RWPE1 (cell line): ENCODE results near the gene TPSB2.
"Not testable (repeated sequence)": the region's sequence is repeated elsewhere in the genome, so short reads cannot be mapped to it uniquely, and the experiment has no call there.

Experiments
- CTCF ChIA-PET: fragments of 350-600 bp; sonication (Branson Sonifier 250); formaldehyde crosslinking; extraction: SDS; loops from one replicate; lab custom pipeline; 2021; lab: Yijun Ruan, JAX
- POLR2A ChIA-PET: fragments of 400-600 bp; formaldehyde crosslinking; extraction: SDS; loops from one replicate; lab custom pipeline; 2020; ENCODE audit warnings: antibody characterized with exemption; ENCODE audit not compliant: low non-redundant PET; lab: Yijun Ruan, JAX
- DNase-seq: peaks from one replicate; pipeline ENCODE4 v3.0.0; 2012; ENCODE audit warnings: low spot score
- H3K27ac ChIP-seq: fragments of 450-650 bp; 2 replicates; pipeline ENCODE4 v1.5.1; 2017
- TF ChIP-seq, protein P1 (sequence below): fragments of 450-650 bp; conservative IDR thresholded peaks from 2 replicates; pipeline ENCODE4 v1.5.1; 2017; ENCODE audit warnings: low read depth, mild to moderate bottlenecking

TPSB2 gene

DNA sequence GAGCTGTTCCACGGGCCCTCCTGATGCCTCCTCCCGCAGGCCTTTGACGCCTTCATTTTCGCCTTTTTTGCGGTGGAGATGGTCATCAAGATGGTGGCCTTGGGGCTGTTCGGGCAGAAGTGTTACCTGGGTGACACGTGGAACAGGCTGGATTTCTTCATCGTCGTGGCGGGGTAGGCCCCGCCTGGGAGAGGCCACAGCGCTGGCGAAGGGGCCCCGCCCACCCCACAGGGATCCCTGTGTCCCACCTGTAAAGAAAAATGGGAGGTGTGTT, 34.7 kb downstream of the TPSB2 start:
- no peak for DNase-seq
- TF ChIP-seq, protein P1, sequence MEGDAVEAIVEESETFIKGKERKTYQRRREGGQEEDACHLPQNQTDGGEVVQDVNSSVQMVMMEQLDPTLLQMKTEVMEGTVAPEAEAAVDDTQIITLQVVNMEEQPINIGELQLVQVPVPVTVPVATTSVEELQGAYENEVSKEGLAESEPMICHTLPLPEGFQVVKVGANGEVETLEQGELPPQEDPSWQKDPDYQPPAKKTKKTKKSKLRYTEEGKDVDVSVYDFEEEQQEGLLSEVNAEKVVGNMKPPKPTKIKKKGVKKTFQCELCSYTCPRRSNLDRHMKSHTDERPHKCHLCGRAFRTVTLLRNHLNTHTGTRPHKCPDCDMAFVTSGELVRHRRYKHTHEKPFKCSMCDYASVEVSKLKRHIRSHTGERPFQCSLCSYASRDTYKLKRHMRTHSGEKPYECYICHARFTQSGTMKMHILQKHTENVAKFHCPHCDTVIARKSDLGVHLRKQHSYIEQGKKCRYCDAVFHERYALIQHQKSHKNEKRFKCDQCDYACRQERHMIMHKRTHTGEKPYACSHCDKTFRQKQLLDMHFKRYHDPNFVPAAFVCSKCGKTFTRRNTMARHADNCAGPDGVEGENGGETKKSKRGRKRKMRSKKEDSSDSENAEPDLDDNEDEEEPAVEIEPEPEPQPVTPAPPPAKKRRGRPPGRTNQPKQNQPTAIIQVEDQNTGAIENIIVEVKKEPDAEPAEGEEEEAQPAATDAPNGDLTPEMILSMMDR, result no peak
- no peak overlapping the region for H3K27ac ChIP-seq
- CTCF ChIA-PET, result no interaction called here
- POLR2A ChIA-PET, result no interaction called here

DNA sequence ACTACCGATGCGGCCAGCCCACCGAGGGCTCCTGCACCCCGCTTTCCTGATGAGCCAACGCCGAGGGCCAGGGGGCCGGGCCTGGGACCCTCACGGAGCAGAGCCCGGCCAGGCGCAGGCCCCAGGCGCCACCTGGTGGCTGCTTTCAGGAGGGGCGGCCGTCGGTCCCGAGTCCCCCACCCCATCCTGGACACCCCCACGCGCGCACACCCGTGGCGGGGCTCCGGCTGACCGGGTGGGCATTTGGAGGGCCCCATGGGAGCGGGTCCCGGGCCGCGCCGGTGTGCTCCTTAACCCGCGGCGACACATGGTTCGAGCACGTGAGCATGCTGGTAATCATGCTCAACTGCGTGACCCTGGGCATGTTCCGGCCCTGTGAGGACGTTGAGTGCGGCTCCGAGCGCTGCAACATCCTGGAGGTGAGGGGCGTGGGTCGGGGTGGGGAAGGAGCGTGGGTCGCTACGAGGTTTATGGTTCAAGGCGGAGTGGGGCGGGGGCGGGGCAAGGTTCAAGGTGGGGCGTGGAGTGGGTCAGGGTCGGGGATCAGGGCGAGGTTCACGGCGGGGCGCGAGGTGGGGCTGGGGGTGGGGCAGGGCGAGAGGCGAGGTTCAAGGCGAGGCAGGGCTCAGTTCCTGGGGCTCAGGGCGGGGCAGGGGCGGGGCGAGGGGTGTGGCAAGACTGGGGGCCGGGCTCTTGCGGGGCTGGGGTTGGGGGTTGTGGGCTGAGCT, 35.2 kb downstream of the TPSB2 start:
- DNase-seq, result peak; percentile 23
- TF ChIP-seq, protein P1, result peak; percentile 81
- ChIA-PET POLR2A (no interaction called here), CTCF (interaction anchor here (0.6 kb wide), 4 partner anchors 24 to 89 kb away, joined by 3 to 4 read pairs (median 3); no protein-coding TSS in a partner anchor)
- no peak overlapping the region for H3K27ac ChIP-seq

DNA sequence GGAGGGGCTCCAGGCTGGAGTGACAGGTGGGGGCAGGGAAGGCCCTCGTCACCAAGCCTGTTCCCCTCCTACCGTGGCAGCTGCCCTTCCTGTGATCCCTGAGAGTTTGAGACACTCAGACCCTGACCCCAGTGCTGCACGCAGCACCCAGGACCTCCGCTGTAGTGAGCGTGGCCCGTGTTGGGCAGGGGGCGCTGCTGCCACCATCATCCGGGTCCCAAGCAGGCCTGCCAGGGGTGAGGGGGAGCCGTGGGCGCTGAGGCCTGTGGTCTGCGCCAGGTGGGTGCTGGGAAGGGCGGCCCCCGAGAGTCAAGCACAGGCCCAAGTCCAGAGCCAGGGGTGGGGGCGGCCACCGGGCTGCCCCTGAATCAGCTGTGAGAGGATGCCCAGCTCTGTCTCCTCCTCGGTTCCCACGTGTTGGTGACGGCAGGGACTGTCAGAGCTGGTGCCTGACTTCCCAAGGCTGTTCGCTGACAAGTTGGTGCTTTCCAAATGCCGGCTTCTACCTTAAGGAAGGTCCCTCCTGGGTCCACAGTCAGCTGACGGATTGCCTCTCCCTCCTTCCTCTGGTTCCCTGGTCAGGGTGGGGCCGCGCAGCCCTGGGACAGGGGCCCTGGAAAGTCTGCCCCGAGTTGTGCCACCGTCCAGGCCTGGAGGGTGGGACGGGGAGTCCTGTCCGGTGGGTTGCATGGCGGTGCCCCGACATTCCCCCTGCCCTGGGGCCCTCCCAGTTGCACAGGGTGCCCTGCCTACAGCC, 36.0 kb downstream of the TPSB2 start:
- DNase-seq, result no peak

DNA sequence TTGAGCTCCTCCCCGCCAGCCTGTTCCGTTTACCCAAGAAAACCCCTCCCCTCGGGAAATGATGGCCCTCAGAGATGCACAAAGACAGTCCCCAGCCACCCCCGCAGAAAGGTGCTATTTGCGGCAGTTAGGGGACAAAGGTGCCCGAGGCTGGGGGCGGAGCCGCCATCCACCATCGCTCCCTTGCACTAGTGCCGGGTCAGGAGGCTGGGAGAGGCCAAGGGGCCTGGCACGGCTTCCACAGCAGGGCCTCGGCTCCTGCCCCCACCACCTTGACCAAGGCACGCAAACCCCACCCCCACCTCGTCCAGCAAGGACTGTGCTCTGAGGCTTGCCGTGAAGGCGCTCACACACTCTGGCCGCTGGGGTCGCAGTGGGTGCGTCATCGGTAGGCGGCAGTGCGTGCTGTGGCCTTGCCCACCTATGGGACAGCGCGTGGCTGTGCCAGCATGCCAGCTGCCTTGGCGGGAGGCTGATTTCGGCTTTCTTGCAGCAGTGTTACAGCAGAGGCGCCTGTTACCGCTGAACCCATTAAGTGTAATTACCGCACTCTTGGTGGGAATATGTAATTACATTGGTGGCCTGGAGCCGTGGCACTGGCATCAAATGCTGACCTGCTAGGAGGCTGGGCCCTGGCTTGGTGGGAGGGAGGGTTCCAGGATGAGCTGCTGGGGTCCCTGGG, 36.7 kb downstream of the TPSB2 start:
- TF ChIP-seq, protein P1, result no peak
- CTCF ChIA-PET, result interaction anchor here (0.6 to 1.4 kb wide), 2 partner anchors 87 to 350 kb away, joined by 3 to 5 read pairs; no protein-coding TSS in a partner anchor
- no peak for DNase-seq
- H3K27ac ChIP-seq, result no peak overlapping the region
- POLR2A ChIA-PET, result no interaction called here

More for the DNA sequence above, 36.0 kb downstream of the TPSB2 start:
- no peak overlapping the region for H3K27ac ChIP-seq
- ChIA-PET POLR2A (no interaction called here), CTCF (interaction anchor here (0.6 to 1.4 kb wide), 5 partner anchors 25 to 88 kb away, joined by 3 to 5 read pairs (median 3); no protein-coding TSS in a partner anchor)
- TF ChIP-seq, protein P1, result no peak

GRCh38 chr16:1192384-1193073, 37.5 kb downstream of the TPSB2 start:
- TF ChIP-seq, protein P1, result no peak
- POLR2A ChIA-PET, result no interaction called here

GRCh38 chr16:1190789-1191188, 39.2 kb downstream of the TPSB2 start:
- CTCF ChIA-PET, DNase-seq, H3K27ac ChIP-seq: not testable (repeated sequence)

More at GRCh38 chr16:1192384-1193073, 37.5 kb downstream of the TPSB2 start:
- no peak for DNase-seq
- CTCF ChIA-PET, result interaction anchor here (0.6 to 1.4 kb wide), 2 partner anchors 87 to 349 kb away, joined by 3 to 5 read pairs; no protein-coding TSS in a partner anchor
- no peak overlapping the region for H3K27ac ChIP-seq

More at GRCh38 chr16:1190789-1191188, 39.2 kb downstream of the TPSB2 start:
- POLR2A ChIA-PET, result not testable (repeated sequence)
